GM19099 (cell line): ENCODE measurements around the gene DNMT3A.

ENCODE experiments used
- POLR2A ChIP-seq: IDR thresholded peaks from 3 replicates; pipeline ENCODE4 v1.6.1; 2011; ENCODE audit warnings: low read depth; ENCODE audit not compliant: insufficient read length; ENCODE audit errors: extremely low read depth

The DNMT3A gene

DNA sequence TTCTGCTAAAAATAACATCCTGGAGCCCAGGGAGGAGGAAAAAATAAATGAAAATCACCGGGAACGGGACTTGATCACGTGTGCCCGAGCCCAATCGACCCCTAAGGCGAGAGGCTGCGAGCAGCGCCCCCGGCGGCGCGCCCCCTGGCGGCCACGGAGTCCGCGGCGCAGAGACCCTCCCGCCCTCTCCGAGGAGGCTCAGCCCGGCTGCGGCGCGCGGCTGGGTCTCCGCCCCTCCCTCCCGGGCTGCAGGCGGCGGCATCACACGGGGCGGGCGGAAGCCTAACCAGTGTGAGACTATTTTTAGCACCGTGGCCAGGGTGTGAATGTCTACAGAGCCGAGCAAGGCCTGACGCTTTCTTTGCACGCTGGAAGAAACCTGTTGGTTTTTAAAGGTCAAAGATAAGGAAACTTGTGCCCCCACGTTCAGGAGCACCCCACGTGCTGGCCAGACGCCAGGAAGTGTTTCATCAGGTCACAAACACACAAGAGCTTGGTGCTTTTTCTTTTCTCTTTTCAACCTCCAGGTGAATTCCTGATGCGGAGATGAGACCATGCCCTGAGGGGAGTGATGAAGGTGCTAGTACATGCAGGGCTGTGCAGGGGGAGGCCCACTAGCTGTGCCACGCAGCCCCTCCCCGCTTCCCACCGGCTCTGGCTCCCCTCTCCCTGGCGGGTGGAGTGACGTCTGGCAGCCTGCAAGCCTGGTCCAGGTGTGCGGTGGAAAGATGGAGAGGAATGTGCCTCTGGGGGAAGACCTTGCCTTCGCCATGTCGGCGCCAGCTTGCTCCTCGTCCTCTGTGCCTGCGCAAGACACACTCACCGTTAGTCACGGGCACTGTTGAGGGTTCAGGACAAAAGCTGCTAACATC is 35.3 kb upstream of the DNMT3A start:
- TF ChIP-seq POLR2A: peak; percentile 42

DNA sequence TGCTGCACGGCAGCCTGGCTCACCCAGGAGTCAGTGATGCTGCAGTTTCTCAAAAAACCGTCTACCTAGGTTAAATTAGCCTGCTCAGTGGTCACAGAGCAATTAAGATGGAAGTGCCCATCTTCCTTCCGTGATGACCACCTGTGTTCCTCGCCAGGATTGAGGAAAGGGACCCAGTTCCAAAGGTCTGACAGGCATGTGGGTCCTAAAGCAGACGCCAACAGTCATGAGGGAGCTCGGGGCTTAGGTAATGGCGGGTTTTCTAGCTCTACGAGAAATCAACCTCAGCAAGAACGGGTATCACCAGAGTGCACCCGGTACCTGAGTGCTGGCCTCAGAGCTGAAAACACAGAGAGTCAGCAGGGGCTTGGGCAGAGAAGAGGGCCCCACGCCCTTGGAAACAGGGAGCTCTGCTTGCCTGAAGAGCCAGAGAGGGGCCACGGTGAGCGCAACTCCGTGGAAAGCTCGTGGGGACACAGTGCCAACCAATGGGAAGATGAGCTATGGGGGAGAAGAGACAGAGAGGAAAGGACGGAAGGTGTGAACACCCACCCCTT is 34.3 kb upstream of the DNMT3A start:
- no peak for TF ChIP-seq POLR2A

DNA sequence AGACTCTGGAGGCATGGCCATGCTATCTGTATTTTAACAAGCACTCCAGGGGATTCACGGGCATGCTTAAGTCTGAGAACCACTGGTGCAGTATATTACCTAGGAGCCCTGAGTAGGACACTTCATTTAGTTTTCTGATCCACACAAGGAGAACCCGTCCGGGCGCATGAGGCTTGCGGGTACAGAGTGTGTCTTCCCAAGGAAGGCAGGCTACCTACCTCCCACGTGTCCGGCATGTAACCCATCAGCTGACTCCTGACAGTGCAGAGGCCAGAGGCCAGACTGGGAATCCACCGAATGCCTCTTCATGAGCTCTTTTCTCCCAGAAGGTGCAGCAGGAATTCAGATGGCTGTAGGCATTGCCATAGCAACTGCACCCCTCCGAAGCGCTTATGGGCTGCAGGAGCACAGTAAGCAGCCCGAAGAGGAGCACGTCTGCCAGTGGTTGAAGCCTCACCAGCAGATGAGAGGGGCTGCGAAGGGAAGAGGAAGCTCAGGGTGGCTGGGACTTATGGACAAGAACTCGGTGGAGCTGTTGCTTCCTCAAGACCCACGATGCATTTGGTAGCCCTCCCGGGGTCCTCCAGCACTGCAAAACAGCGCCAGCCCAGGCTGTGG is 33.8 kb upstream of the DNMT3A start:
- TF ChIP-seq POLR2A: no peak

DNA sequence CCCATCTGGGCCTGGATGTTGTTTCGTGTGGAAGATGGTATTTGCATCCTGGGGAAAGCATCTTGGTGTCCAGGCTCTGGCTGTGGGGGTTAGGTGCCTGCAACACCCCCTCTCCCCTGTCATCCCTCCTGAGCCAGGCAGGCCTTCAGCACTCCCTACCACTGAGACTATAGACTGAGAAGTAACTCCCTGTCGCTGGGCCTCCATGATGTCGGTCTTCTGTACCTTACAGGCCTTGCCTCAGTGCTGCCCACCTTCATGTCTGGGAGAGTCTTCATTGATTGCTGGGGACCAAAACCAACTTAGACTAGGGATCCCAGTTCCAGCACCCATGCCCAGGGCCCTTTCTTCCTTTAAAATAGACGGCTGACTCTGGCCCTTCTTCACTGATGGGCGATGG is 33.1 kb upstream of the DNMT3A start:
- TF ChIP-seq POLR2A: no peak

DNA sequence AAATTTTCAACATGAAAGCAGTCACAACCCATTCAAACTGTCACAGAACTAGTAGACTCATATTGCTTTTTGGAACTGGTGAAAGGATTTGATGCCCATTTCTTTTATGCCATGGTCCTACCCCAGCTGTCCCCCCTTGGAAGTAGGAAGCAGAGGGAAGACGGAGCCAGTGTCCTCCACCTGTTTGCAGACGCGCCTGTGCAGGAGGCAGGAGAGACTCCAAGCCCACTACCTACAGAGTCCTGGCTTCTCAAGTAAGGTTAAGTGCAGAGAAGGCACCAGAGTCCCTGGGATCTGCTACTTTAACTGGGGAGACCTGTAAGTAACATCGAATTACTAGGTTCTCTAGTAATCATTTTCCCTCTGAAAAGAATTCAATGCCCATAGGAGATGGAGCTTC is 32.7 kb upstream of the DNMT3A start:
- TF ChIP-seq POLR2A: no peak

DNA sequence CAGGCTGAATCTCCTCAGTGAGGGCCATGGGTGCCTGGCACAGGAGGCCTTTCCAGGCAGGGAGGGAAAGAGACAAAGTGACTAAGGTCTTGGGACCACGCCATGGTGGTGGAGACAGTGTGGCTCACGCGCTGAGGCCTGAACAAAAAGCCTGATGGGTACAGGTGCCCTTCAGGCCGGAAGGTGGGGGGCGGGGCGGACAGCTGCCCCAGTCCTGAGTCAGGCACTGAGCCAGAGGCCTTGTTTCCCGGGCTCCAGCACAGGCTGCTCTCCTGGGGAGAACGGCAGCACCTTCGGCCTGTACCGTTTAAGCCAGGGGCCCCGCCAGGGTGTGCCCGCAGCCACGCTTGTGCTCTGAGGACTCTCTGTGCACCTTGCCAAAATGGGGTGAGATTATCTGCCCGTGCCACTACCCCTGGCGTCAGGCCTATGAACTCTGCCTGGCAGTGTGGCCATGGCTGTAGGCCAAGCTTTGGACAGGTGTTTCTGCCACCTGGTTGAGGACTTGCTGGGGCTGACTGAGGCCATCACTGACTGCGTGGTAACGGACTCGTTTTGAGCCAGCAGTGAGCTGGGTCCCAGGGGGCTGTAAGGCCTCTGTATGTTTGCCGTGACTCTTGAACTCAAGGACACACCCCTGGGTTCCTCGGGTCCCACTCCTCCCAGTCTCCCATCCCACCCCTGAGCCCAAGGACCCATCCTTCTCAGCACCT is 31.7 kb upstream of the DNMT3A start:
- no peak for TF ChIP-seq POLR2A

DNA sequence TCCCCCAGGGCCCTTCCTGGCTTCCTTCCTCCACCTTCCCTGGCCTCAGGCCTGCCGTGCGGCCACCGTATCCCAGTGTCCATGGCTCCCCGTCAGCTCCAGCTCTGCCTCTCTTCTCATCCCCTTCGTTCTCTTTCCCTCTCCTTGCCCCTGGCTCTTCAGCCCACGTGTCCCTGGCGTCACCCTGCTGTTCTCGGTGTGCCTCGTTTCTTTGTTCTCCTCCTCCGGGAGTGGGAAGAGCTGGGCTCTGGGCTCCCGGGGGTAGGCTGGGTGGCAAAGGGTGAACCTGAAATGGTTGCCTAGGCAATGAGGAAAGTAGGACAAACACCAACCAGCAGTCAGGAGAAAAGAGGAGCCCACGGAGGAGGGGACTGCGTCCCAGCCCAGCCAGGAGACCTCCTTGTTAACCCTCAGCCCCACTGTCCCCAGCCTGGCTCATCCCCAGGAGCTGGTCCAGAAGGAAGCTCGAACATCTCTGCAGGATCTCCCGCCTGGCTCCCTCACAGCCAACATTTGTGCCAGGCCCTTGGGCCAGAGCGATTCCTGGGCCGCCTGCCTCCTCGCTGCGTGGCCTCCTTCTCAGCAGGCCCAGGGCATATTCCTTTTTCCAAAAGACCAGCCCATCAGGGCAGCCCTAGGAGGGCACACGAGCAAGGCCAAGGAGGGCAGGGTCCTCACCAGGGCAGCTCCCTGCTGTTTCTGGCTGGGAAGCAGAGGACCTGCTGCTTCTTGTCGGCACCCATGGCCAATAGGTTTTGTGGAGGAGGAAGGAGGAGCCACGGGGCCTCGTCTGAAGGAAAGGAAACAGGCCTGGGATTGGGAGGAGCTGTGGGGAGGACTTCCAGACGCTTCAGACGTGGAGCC is 30.9 kb upstream of the DNMT3A start:
- no peak for TF ChIP-seq POLR2A

DNA sequence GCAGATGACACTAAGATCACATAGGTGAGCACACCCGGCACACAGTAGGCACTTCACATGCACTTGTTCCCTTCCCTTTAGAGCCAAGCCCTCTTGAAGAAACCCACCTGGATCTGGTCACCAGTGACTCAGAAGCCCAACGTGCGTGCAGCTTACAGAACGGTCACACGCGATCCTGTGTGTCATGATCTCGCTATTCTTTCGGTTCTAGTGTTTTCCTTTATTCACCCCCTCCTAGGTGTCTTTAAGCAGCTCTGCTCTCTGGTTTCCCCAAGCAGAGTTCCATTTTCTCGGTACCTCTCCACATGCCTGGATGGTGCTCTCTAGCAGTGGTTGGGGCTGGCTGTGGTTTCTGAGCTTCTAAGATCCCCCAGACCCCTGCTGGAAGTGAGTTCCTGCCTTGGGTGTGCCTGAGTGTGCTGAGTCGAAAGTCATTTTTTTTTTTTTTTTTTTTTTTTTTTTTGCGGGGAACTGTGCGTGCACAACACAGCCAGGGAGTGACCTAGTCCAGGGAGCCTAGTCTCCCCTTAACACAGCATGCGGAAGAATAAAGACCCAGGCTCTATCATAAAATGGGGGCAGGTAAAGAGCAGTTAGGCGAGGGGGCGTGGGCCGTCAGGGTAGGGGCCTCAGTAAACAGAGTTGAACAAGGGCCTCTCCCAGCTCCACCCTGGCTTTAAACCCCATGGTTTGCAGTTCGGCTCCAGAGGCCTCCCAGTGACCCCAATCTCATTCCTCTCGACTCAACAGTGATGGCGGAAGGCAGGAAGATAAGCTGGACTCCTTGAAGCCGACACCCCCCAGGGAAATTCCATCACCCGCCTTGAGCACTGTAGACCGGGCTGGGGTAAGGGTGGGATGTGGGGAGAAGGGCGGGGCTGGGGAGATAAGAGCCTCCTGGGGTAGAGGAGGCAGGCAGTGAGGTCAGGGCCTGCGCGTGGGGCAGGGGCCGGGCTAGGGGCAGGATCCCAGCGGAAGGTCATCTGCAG is 29.8 kb upstream of the DNMT3A start:
- TF ChIP-seq POLR2A: no peak

DNA sequence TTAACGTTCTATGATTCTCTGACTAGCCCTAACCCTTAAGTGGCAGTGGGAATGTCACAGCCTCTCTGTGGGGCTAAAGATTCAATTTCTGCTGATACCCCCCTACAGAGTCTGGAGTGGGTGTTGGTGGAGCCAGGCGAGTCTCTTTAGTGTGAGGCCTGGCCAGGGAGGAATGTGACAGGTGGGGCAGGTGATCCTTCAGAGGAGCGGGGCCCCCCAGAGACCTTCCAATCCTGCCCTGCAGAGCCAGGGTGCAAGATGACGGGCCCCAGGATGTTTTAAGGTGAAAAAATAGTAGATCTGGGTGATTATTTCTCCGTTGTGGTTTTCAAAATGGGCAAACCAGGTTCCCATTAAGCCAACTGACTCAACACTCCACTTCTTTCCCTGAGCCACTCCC is 28.2 kb upstream of the DNMT3A start:
- no peak for TF ChIP-seq POLR2A

DNA sequence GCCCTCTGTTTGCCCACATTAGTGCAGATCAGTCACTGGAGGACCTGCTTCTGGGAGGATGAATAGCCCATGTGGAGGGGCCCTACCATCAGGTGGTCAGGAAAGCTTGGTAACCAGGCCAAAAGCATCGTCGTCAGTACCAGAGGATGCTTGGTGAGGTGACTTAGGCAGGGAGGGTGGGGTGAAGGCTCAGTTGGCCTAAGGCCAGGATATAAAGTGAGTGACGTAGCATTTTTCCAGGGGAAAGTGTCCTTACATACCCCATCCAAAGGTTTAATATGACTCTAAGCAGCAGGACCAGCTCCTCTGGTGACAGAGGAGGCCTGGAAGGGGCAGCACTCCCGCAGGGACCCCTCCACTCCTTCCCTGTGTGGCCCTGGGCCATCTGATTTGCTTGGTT is 27.7 kb upstream of the DNMT3A start:
- no peak for TF ChIP-seq POLR2A

DNA sequence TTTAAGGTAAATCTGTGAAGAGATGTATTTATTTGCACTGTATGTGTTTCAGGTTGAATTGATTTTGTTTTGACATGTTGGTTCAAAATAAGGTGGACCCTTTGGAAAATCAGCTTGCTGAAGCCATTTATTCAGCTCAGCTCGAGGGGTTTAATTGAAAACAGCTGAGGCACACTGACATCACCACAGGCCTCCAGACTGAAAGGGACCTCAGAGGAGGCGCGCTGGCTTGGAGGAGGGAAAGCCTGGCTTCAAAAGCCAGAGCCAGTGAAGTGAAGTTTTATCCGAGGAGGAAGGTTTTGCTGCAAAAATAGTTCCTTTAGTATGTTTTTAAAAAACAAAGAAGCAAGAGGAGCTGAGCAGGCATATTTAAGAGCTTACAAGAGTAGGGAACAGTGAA is 26.9 kb upstream of the DNMT3A start:
- TF ChIP-seq POLR2A: no peak

DNA sequence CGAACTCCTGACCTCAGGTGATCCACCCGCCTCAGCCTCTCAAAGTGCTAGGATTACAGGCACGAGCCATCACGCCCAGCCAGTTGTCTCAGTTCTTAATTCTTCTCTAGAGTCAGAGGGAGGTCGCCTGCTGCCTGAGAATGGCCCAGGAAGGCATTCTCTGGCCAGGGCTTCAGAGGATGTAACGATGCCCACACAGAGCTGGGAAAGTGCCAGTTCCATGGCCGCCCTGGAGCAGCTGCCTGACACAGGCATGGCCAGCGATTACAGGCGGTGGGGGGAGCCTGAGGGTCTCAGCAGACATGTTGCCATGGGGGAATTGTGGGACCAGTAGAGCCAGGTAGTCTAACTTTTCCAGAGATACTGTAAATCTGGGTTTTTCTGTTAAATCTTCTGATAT is 25.6 kb upstream of the DNMT3A start:
- no peak for TF ChIP-seq POLR2A

DNA sequence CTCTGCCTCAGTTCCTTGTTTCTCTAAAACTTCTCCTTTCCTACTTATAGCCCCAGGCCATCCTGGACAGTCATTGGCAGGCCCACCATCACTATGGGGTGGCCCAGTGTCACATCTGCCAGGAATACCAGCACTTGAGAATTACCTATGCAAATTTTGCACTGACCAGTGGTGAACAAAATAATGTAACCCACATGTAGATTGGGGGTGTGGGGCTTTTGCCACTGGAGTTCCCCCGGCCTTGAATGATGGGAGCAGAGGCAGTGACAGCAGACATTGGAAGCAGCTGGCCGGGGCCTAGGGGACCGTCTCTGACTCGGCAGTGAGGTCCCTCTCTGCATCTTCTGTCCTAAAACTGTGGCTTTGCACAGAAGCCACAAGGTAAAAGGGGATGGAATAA is 24.9 kb upstream of the DNMT3A start:
- no peak for TF ChIP-seq POLR2A

DNA sequence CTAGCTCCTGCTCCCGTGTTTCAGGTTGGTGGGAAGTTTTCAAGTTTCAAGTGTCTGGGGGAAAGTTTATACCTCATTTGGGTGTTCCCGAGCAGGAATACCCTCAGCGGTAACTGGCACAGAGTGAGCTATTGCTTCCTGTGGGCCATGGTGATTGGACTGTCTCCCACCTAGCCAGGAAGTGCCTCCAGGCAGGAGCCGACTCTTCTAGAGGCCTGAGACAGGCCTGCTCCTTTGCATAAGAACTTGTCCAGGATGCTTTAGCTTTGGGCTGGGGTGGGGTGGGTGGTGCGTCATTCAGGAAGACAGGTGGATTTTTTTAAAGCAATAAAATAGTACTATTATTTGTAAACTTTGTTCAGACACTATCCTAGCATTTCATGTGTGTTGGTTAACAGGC is 23.5 kb upstream of the DNMT3A start:
- no peak for TF ChIP-seq POLR2A

DNA sequence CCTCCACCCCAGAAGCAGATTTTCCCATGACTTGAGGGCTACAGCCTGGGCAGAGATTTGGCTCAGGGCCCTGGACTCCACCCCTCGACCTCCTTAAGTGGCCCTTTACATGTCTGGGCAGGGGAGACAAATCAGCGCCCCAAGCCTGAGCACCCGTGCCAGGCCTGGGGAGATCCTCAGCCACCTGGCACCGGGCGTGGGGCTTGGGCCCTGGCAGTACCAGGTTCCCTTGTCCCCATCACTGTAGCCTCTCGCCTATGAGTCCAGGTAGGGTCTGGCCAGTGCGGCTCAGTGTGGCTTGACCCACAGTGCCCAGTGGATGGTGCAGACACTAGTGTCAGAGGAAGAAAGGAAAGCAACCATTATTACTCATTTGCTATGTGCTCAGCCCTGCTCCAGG is 22.0 kb upstream of the DNMT3A start:
- TF ChIP-seq POLR2A: no peak
